Measurements from ENCODE around the gene COA6.

COA6 gene

DNA sequence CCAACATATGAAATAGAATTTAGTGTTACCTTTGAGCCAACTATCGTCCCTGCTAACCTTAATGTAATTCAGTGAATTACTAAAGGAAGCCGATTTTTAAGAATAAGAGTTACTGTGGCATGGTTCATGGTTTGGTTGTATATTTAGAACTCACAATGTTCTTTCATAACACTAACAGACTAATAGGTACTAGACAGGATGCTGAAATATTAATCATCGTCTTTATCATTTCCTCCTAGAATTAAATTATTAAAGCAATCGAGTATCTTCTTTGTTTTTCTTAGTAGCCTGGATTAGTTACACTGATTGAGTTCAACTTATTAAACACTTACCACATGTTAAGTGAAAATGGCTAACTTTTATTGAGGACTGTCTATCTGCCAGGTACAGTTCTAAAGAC is 58.0 kb downstream of the COA6 start:
- H3K36me3 ChIP-seq (ENCODE audit: low read length) = peaks cover 23% of the 10 kb centered on the region
- H3K4me2 ChIP-seq (ENCODE audit: low read depth, low read length, poor library complexity, severe bottlenecking) = no peak overlapping the region
- H3K9me3 ChIP-seq (ENCODE audit: insufficient read depth, low read length) = no peaks in the 10 kb centered on the region
- no peak for TF ChIP-seq EZH2phosphoT487 (conservative IDR thresholded peaks at IDR 0.05; ENCODE audit: low read length)
- TF ChIP-seq, protein P1, sequence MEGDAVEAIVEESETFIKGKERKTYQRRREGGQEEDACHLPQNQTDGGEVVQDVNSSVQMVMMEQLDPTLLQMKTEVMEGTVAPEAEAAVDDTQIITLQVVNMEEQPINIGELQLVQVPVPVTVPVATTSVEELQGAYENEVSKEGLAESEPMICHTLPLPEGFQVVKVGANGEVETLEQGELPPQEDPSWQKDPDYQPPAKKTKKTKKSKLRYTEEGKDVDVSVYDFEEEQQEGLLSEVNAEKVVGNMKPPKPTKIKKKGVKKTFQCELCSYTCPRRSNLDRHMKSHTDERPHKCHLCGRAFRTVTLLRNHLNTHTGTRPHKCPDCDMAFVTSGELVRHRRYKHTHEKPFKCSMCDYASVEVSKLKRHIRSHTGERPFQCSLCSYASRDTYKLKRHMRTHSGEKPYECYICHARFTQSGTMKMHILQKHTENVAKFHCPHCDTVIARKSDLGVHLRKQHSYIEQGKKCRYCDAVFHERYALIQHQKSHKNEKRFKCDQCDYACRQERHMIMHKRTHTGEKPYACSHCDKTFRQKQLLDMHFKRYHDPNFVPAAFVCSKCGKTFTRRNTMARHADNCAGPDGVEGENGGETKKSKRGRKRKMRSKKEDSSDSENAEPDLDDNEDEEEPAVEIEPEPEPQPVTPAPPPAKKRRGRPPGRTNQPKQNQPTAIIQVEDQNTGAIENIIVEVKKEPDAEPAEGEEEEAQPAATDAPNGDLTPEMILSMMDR (IDR thresholded peaks at IDR 0.05; ENCODE audit: insufficient read depth, low read length, poor library complexity, severe bottlenecking) = no peak
- H3K9ac ChIP-seq (ENCODE audit: low read length) = no peak overlapping the region
- H4K20me1 ChIP-seq (ENCODE audit: low read depth, low read length) = no peaks in the 10 kb centered on the region
- H3K79me2 ChIP-seq (ENCODE audit: insufficient read depth, low read length) = no peaks in the 10 kb centered on the region
- no peak overlapping the region for H3K4me3 ChIP-seq (ENCODE audit: insufficient read depth, low read length, poor library complexity, severe bottlenecking)
- H3F3A ChIP-seq (ENCODE audit: insufficient read depth) = no peaks in the 10 kb centered on the region
- no peak overlapping the region for H2AFZ ChIP-seq (ENCODE audit: low read depth, low read length, severe bottlenecking)
- no peak overlapping the region for H3K27ac ChIP-seq (ENCODE audit: low read depth, low read length)
- H3K9me2 ChIP-seq (replicated peaks; ENCODE audit: insufficient read depth, low read length) = no peaks in the 10 kb centered on the region
- no peaks in the 10 kb centered on the region for H3K27me3 ChIP-seq (ENCODE audit: low read length)

DNA sequence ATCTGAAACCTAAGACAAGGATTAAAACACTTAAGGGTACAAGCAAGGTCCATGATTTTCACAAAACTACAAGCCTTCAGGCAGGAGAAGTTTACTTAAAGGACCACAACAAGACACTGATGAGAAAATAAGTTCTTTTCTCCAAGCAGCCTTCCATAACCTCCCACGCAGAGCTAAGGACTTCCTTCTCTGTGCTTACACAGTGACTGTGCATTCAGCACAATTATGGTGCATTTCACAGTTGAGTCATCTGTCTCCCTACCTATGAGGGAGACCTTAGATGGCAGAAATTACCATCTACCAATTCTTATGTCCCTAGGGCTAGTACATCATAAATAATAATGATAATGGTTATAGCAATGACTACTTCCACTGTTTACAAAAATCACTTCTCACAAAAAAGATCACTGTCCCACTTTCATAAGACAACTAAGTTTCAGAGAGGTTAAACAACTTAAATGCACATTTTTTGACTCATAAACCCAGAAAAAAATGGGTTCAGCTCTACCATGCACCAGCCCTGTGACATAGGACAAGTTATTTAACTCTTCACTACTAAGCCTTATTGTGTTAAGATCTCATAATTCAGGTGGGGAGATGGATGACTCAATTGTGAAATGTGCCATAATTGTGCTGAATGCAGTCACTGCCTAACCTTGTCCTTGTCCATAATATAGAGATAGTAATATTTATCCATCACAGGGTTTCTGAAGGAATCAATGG is 60.5 kb downstream of the COA6 start:
- Histone ChIP-seq H3F3A (ENCODE audit: insufficient read depth) (no peaks in the 10 kb centered on the region), H3K79me2 (ENCODE audit: insufficient read depth, low read length) (no peaks in the 10 kb centered on the region), H2AFZ (ENCODE audit: low read depth, low read length, severe bottlenecking) (no peak overlapping the region), H3K27me3 (ENCODE audit: low read length) (no peaks in the 10 kb centered on the region), H4K20me1 (ENCODE audit: low read depth, low read length) (no peaks in the 10 kb centered on the region), H3K27ac (ENCODE audit: low read depth, low read length) (no peak overlapping the region), H3K4me3 (ENCODE audit: insufficient read depth, low read length, poor library complexity, severe bottlenecking) (no peak overlapping the region), H3K9ac (ENCODE audit: low read length) (no peak overlapping the region), H3K9me2 (replicated peaks; ENCODE audit: insufficient read depth, low read length) (no peaks in the 10 kb centered on the region), H3K9me3 (ENCODE audit: insufficient read depth, low read length) (no peaks in the 10 kb centered on the region), H3K4me2 (ENCODE audit: low read depth, low read length, poor library complexity, severe bottlenecking) (no peak overlapping the region), H3K36me3 (ENCODE audit: low read length) (peaks cover 10% of the 10 kb centered on the region)
- no peak for TF ChIP-seq EZH2phosphoT487 (conservative IDR thresholded peaks at IDR 0.05; ENCODE audit: low read length)
- TF ChIP-seq, protein P1 (IDR thresholded peaks at IDR 0.05; ENCODE audit: insufficient read depth, low read length, poor library complexity, severe bottlenecking) = no peak

All from SU-DHL-6 (cell line).